Body of pancreas (tissue), 4 donors: ENCODE measurements around the gene PPP1R37.

ENCODE experiments used
- CTCF ChIP-seq, 7 experiments: fragments of 450-650 bp in 4 of 7; fragments of 200-600 bp in 3 of 7; sonication (generic) in 3 of 7; IDR thresholded peaks; one replicate each; pipeline ENCODE4 v1.5.1; 2016 to 2019; ENCODE audit warnings: antibody characterized with exemption in 7 of 7
- POLR2A ChIP-seq, 3 donors: fragments of 450-650 bp; IDR thresholded peaks; one replicate each; pipeline ENCODE4 v1.6.1; 2016; ENCODE audit warnings: antibody characterized with exemption in 3 of 3, mild to moderate bottlenecking in 2 of 3

GRCh38 chr19:45070214-45070613 lies 22.8 kb upstream of the PPP1R37 start:
- no peak for TF ChIP-seq CTCF (IDR thresholded peaks at IDR 0.05)
- no peak for TF ChIP-seq POLR2A (IDR thresholded peaks at IDR 0.05)
